HG03108 (cell line): ENCODE measurements around the gene RPL13.
"Not testable (repeated sequence)": the region's sequence is repeated elsewhere in the genome, so short reads cannot be mapped to it uniquely, and the experiment has no call there.

ENCODE experiments used
- ATAC-seq: cut with Tn5 transposase; IDR thresholded peaks from one replicate; pipeline ENCODE4 v1.9.1; 2021; ENCODE audit warnings: moderate library complexity; ENCODE audit not compliant: unreplicated experiment

Gene RPL13

GRCh38 chr16:89575247-89576152, 15.0 kb downstream of the RPL13 start, which contains the start of gene CPNE7:
Gene CPNE7, plus strand, starts transcription at chr16:89575758. Its CDS starts 140 bp downstream, at chr16:89575898.
- no peak for ATAC-seq

- no peak for ATAC-seq
These were observed 15.9 kb downstream of the RPL13 start for GRCh38 chr16:89576153-89577054.

- no peak for ATAC-seq
These were observed 16.7 kb downstream of the RPL13 start for GRCh38 chr16:89577055-89577759.

GRCh38 chr16:89579351-89579750, 18.9 kb downstream of the RPL13 start:
- ATAC-seq = no peak

GRCh38 chr16:89581045-89581695, 20.7 kb downstream of the RPL13 start:
- no peak for ATAC-seq

GRCh38 chr16:89581861-89582563, 21.5 kb downstream of the RPL13 start:
- ATAC-seq = no peak

GRCh38 chr16:89582614-89583196, 22.2 kb downstream of the RPL13 start:
- no peak for ATAC-seq

- no peak for ATAC-seq
These were observed 22.9 kb downstream of the RPL13 start for GRCh38 chr16:89583197-89583894.

GRCh38 chr16:89583895-89584644, 23.6 kb downstream of the RPL13 start:
- ATAC-seq = no peak

- ATAC-seq = no peak
These were observed 24.5 kb downstream of the RPL13 start for GRCh38 chr16:89584768-89585549.

- ATAC-seq = no peak
These were observed 25.7 kb downstream of the RPL13 start for GRCh38 chr16:89586218-89586617.

GRCh38 chr16:89586853-89587252, 26.4 kb downstream of the RPL13 start:
- no peak for ATAC-seq

- not testable (repeated sequence) for ATAC-seq
These were observed 27.2 kb downstream of the RPL13 start for GRCh38 chr16:89587676-89588075.

- no peak for ATAC-seq
These were observed 28.1 kb downstream of the RPL13 start for GRCh38 chr16:89588413-89589109.

- no peak for ATAC-seq
These were observed 28.9 kb downstream of the RPL13 start for GRCh38 chr16:89589241-89589926.

- ATAC-seq = no peak
These were observed 33.4 kb downstream of the RPL13 start for GRCh38 chr16:89593841-89594240.
